Measurements from ENCODE around the gene ARL15.

GRCh38 chr5:53932351-53932750 lies 378.0 kb downstream of the ARL15 start:
- TF ChIP-seq CTCF (IDR thresholded peaks at IDR 0.05): no peak
- no peak for TF ChIP-seq POLR2AphosphoS5 (IDR thresholded peaks at IDR 0.05)
- no peak for TF ChIP-seq POLR2A (IDR thresholded peaks at IDR 0.05)

All from breast epithelium (tissue), 3 donors.